HG03378 (cell line): Measurements from ENCODE around the gene SLC28A1.

Experiments
- ATAC-seq: cut with Tn5 transposase; IDR thresholded peaks from one replicate; pipeline ENCODE4 v1.9.1; 2021; ENCODE audit warnings: mild to moderate bottlenecking, moderate library complexity; ENCODE audit not compliant: unreplicated experiment

The SLC28A1 gene

GRCh38 chr15:84934942-84935729, 50.7 kb downstream of the SLC28A1 start:
- no peak for ATAC-seq

GRCh38 chr15:84937144-84937543, 52.7 kb downstream of the SLC28A1 start:
- no peak for ATAC-seq

GRCh38 chr15:84938726-84939125, 54.3 kb downstream of the SLC28A1 start:
- no peak for ATAC-seq

- no peak for ATAC-seq
Observed at GRCh38 chr15:84940399-84940798, 55.9 kb downstream of the SLC28A1 start.

GRCh38 chr15:84942456-84942855, 58.0 kb downstream of the SLC28A1 start:
- no peak for ATAC-seq

GRCh38 chr15:84944311-84944710, 59.8 kb downstream of the SLC28A1 start:
- ATAC-seq, result no peak

- ATAC-seq, result no peak
Observed at GRCh38 chr15:84944861-84945260, 60.4 kb downstream of the SLC28A1 start.

- ATAC-seq, result no peak
Observed at GRCh38 chr15:84946772-84947489, 62.5 kb downstream of the SLC28A1 start.

GRCh38 chr15:84947947-84948830, 63.7 kb downstream of the SLC28A1 start:
- no peak for ATAC-seq

- no peak for ATAC-seq
Observed at GRCh38 chr15:84949043-84949442, 64.6 kb downstream of the SLC28A1 start.

- ATAC-seq, result no peak
Observed at GRCh38 chr15:84949845-84950569, 65.5 kb downstream of the SLC28A1 start.

GRCh38 chr15:84950570-84951111, 66.2 kb downstream of the SLC28A1 start:
- no peak for ATAC-seq

GRCh38 chr15:84951736-84952135, 67.3 kb downstream of the SLC28A1 start:
- no peak for ATAC-seq

- no peak for ATAC-seq
Observed at GRCh38 chr15:84953136-84953535, 68.7 kb downstream of the SLC28A1 start.

GRCh38 chr15:84953726-84954125, 69.3 kb downstream of the SLC28A1 start:
- ATAC-seq, result no peak

- no peak for ATAC-seq
Observed at GRCh38 chr15:84955089-84955848, 70.8 kb downstream of the SLC28A1 start.

- ATAC-seq, result no peak
Observed at GRCh38 chr15:84956199-84956598, 71.7 kb downstream of the SLC28A1 start.

- no peak for ATAC-seq
Observed at GRCh38 chr15:84960391-84961113, 76.1 kb downstream of the SLC28A1 start.

GRCh38 chr15:84961114-84961452, 76.6 kb downstream of the SLC28A1 start:
- ATAC-seq, result no peak
